ENCODE results near the gene RPS26.
"Not testable (repeated sequence)": the region's sequence is repeated elsewhere in the genome, so short reads cannot be mapped to it uniquely, and the experiment has no call there.

RPS26 gene

GRCh38 chr12:56021889-56022497, 19.7 kb upstream of the RPS26 start:
- DNase-seq: no peak

- DNase-seq: no peak
These were observed 13.1 kb upstream of the RPS26 start for GRCh38 chr12:56028511-56029165.

GRCh38 chr12:56029166-56029519, 12.6 kb upstream of the RPS26 start:
- no peak for DNase-seq

- peak; percentile 51 for DNase-seq
These were observed 11.9 kb upstream of the RPS26 start for GRCh38 chr12:56029666-56030293.

- DNase-seq: no peak
These were observed 9.7 kb upstream of the RPS26 start for GRCh38 chr12:56031987-56032386.

GRCh38 chr12:56034586-56035332, 7.0 kb upstream of the RPS26 start:
- no peak for DNase-seq

GRCh38 chr12:56037161-56037560, 4.6 kb upstream of the RPS26 start:
- no peak for DNase-seq

GRCh38 chr12:56038022-56038655, 3.6 kb upstream of the RPS26 start:
- no peak for DNase-seq

GRCh38 chr12:56040151-56040550, 1.6 kb upstream of the RPS26 start:
- peak; percentile 35 for DNase-seq

GRCh38 chr12:56040963-56041551, 661 bp upstream of the RPS26 start:
- DNase-seq: no peak

GRCh38 chr12:56042430-56042813, 704 bp downstream of the RPS26 start:
- not testable (repeated sequence) for DNase-seq

GRCh38 chr12:56042843-56043242, 1.1 kb downstream of the RPS26 start:
- no peak for DNase-seq

GRCh38 chr12:56046027-56046780, 4.5 kb downstream of the RPS26 start:
- DNase-seq: no peak

GRCh38 chr12:56053407-56053893, 11.7 kb downstream of the RPS26 start:
- no peak for DNase-seq

- not testable (repeated sequence) for DNase-seq
These were observed 18.2 kb downstream of the RPS26 start for GRCh38 chr12:56059964-56060363.

GRCh38 chr12:56061982-56062381, 20.3 kb downstream of the RPS26 start:
- no peak for DNase-seq

GRCh38 chr12:56062996-56063395, 21.3 kb downstream of the RPS26 start:
- DNase-seq: no peak

- DNase-seq: no peak
These were observed 29.9 kb downstream of the RPS26 start for GRCh38 chr12:56071648-56072047.

GRCh38 chr12:56074396-56074795, 32.7 kb downstream of the RPS26 start:
- no peak for DNase-seq

- not testable (repeated sequence) for DNase-seq
These were observed 36.2 kb downstream of the RPS26 start for GRCh38 chr12:56077966-56078365.

- no peak for DNase-seq
These were observed 36.7 kb downstream of the RPS26 start for GRCh38 chr12:56078427-56078826.
